ENCODE measurements around the gene CCDC177. TPM values are rescaled to one million over a fixed set of nuclear protein-coding genes. Genes with fewer than 3 reads are reported as not detected.
"Not testable (repeated sequence)": the region's sequence is repeated elsewhere in the genome, so short reads cannot be mapped to it uniquely, and the experiment has no call there.

The CCDC177 gene
- total RNA-seq, 1 experiment from 2014 or later = not detected

DNA sequence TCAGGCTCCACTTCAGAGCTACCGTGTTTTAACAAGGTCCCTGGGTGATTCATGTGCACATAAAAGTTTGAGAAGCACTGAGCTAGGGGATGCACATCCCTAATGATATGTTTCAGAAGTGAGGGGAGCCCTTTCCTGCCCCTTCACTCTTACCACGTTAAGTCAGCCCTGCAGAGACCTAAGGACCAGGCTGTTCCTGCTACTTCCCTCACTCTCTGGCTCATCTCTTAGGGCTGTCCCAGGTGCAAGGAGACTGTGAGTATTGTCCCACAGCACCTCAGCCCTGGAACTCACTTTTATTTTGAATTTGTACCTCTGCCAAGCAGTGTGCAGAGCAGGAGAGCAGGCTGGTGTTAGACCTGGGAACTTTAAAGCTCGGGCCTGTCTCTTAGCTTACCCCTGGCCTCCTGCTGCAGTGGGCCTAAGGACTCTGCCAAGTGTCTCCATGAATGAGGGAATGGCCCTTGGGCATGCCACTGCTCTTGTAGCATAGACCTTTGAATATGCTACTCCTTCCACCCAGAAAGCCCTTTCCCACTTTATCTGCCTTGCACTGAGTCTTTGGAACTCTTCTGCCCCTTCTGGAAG lies 25.7 kb upstream of the CCDC177 start:
- DNase-seq (ENCODE audit: low read depth) = no peak

DNA sequence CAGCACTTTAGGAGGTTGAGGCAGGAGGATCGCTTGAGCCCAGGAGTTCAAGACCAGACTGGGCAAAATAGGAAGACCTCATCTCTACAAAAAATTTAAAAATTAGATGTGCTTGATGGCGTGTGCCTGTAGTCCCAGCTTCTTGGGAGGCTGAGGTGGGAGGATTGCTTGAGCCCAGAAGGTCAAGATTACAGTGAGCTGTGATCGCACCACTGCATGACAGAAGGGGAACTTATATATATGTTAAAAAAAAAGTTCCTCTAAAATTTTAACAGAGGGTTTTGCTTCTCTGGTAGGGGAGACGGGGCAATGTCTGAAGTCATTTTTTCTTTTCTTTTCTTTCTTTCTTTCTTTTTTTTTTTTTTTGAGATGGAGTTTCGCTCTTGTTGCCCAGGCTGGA lies 24.8 kb upstream of the CCDC177 start:
- DNase-seq (ENCODE audit: low read depth) = not testable (repeated sequence)

DNA sequence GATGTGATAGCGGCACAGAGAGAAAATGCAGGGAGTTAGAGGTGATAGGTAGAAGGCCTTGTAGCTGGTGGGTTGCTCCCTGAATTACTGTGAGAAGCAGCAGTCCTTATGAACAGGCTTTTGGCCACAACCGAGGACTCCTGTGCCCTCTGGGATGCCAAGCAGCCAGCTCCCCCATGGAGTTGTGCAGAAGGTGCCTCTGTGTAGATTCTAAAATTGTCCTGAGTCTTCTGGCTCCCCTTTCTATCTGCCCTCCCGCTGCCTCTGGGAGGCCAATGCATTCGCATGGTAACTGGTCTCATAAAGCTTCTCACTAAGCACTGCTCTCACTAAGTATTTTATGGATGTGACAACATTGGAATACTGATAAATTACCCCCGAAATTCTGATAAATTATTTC lies 20.7 kb upstream of the CCDC177 start:
- no peak for DNase-seq (ENCODE audit: low read depth)

DNA sequence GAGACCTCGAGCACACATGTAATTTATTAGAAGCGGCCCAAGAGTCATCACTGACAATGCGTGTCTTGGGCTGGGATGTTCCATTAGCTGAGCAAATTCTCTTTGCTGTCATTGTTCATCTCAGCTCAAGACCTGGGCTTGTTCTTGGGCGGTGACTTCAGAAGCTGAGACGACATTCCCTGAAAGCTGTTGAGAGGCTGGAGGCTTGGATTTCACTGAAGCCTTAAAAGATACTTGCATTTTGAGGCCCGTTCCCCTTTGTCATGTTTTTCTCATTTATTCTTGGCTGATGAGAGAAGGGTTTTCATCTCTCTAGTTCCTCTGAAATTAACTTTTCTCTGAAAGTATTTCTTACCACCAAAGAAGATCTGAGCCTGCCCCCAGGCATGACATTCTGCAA lies 20.2 kb upstream of the CCDC177 start:
- no peak for DNase-seq (ENCODE audit: low read depth)

DNA sequence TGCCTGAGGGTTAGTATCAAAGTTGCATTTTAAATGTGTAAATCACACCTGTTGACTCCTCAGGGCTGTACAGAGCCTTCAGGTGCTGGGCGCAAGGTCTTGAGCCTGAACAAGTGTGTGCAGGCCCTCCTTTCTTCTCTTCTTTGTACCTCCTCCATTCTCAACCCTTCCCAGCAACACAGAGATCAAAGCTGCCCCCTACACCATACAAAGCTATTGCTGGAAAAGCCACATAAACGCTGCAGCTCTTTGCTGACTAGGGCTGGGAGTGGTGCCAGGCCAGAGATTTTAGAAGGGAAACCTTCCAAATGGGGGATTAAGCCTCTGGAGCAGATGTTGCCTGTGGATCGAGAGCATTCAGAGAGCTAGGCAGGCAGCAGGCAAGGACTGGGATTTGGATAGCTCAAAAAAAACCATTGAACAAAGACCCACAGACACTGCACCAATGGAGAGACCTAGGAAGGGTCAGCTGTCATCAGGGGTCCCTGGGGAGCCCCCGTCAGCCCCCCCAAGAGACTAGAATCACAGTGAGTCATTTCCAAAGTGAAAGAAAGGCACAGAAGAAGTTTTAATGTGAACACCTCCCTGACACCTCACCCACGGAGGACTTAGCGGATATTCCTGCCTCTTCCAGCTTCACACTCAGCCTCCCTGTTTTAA lies 18.5 kb upstream of the CCDC177 start:
- DNase-seq (ENCODE audit: low read depth) = no peak

DNA sequence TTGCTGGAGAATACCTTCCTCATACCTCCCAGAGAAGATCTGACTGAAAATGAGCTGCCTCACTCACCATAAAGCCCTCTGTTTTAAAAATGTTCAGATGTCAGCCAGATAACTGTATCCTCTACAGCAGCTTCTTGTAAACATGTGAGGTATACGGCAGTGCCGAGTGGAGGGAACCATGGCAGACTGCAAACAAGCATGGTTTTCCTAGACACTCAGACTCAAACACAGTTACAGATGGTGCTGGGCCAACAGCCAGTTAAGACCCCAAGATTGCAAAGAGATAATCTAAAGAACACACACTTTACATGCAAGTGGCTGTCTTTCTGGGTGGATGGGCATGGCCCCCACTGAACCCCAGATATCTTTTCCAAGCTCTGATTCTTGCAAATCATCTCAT lies 16.6 kb upstream of the CCDC177 start:
- no peak for DNase-seq (ENCODE audit: low read depth)

DNA sequence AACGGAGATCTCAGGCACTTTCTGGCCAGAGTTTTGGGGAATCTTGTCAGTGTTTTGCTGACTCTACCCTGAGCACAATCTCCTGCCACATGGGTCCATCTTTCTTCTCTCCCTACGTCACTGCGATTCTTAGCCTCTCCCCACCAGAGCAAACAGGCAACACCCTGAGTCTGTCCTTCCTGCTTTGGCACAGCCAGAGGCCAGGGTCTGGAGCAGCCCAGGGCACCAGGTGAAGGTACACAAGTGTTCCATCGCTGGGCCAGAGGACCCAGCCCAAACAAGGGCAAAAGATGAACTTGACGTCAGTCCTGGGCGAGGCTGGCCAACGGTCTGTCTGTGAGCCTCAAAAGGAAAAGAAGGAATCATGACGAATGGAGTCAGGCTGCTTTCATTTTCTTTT lies 12.7 kb upstream of the CCDC177 start:
- DNase-seq (ENCODE audit: low read depth) = no peak

DNA sequence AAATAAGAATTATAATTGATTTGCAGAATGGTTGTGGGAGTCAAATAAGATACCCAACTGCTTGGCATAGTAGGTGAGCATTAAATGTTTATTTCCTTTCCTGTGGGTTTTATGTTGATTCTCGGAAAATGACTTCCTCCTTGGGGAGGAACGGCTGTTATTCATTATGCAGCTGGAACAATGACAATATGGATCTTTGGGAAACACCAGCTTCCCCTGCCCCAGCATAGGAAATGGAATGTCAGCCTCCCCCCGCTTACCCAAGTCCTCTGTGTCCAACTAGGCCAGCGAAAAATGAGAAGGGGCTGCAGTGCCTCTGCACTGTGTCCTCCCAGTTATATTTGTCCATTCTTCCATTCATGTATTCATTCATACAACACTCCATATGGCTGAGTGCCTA lies 11.7 kb upstream of the CCDC177 start:
- DNase-seq (ENCODE audit: low read depth) = no peak

DNA sequence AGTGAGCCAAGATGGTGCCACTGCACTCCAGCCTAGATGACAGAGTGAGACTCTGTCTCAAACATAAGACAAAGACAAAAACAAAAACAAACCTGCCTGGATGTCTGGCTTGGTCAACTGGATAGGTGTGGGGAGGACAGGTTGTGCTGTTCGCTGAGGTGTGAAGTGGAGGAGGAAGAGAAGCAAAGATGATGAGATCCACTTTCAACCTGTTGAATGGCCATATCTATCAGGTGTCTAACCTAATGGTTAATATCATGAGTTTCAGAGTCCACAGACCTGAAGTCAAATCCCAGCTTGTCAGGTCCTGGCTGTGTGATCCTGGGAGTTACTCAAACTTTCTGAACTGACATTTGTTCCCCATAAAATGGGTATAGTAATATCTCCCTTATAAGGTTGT lies 9.7 kb upstream of the CCDC177 start:
- no peak for DNase-seq (ENCODE audit: low read depth)

DNA sequence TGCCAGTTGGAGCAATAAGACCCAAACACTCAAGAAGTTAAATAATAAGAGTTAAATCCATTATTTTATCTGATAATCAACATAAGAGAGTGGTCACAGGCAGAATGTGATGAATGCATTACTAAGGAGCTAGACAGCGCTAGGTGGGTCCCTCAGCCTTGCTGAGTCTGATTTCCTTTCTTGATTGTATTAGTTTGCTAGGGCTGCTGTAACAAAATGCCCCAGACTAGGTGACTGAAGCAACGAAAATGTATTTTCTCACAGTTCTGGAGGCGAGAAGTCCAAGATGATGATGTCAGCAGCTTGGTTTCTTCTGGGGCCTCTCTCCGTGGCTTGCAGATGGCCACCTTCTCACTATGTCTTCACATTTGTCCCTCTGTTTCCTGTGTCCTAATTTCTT lies 8.2 kb upstream of the CCDC177 start:
- no peak for DNase-seq (ENCODE audit: low read depth)

DNA sequence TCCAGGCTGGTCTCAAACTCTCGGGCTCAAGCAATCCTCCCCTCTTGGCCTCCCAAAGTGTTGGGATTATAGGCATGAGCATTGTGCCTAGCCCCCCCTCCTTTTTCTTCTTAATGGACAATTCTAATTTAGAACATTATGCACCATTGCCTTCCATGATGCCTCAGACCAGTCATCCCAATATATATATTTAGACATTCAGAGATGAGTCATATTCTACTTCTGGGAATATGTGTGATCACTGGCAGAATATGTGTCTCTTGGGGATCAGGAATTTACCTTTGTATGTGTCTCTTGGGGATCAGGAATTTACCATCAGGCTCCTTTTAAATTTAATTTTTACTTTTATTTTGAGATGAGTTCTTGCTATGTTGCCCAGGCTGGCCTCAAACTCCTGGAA lies 7.5 kb upstream of the CCDC177 start:
- peak; percentile 22 for DNase-seq (ENCODE audit: low read depth)

DNA sequence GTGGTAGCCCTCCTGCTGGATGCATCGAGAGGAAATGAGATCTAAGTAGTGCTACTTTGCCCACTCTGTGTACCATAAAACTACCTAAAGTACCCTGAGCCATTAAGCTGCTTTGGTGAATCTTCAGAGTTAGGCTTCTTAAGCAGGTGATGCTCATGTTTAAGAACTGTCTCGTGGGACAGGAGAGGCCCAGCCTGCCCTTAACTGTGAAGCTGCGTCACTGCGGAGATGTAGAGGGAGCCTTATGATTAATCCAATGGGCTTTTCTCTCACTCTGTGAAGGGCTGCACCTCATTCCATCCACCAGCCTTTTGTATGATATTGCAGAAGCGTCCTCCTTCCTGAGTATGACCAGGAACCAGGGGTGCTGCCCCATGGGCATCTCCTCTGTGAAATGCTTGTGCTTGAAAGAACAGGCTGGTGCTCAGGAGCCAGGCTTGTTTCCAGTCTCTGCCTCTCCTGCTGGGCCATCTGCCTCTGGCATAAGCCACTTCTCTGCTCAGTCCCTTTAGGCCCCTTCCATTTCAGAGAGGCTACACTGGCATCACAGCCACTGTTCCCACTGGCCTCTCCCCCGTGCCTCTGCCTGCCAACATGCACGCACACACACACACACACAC lies 6.8 kb upstream of the CCDC177 start:
- DNase-seq (ENCODE audit: low read depth) = no peak

DNA sequence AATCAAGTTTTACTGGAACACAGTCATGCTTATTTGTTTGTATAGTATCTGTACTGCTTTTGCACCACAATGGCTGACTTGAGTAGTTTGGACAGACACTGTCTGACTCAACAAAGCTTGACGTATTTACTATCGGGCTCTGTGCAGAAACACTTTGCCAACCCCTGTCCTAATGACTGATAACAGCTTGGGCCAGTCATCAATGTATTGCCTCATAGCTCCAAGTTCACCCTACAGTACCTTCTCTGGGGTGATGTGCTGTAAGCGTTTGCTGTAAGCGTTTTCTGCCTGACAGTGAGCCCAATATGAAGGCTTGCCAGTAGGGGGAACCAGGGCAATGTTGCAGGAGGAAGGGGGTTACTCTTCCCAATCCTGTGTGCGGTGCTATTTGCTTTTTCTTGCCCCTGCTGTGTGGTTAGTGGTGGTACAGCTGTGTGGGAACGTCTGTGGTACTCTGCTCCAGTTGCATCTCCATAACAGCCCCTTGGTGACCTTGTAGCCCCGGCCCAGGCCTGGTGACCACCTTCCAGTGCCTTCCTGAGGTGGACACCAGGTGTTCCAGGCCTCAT lies 5.4 kb upstream of the CCDC177 start:
- peak; percentile 59 for DNase-seq (ENCODE audit: low read depth)

DNA sequence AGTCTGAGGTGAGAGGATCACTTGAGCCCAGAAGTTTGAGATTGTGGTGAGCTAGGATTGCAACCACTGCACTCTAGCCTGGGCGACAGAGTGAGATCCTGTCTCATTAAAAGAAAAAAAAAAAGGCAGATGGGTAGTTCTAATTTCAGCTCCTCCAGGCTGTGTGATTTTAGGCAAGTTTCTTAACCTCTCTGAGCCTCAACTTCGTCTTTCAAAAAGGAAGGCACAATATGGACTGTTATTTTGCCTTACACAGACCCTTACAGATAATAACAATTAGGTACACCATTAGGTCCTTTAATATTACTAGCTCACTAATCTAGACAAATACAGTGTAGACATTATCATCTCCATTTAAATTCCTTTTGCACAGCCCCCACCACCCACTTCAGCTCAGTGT lies 4.8 kb upstream of the CCDC177 start:
- DNase-seq (ENCODE audit: low read depth) = no peak

DNA sequence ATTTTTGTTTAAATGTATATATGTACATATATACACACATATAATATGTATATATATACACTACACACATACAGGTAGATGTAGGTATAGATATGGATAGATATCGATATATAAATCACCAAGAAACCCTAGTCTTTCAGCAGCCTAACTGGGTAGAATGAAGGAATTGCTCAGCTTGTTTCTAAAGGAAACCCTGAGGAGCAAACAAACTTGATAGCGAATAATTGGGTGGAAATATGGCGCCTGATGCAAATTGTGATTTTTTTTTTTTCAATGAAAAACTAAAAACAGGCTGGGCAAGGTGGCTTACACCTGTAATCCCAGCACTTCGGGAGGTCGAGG lies 254 bp upstream of the CCDC177 start:
- DNase-seq (ENCODE audit: low read depth) = no peak

DNA sequence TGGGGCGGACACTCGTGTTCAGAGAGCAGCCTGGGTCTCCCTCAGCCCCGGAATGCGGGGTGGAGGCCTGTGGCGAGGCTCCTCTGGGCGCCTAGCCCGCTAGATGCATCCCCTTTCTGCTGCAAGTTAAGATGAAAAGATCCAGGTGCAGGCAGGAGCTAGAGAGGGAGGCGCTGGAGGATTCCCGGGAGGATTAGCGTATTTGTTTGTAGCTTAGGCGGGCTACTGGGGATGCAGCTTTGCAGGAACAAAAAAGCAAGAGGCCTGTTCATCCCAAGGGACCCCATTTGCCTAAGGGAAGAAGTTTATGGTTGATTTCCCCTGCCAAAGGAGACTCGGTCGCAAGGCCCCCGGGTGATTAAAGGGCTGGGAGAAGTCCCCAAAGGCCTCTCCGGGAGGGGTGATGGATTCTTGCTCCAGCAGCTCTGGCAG lies 824 bp downstream of the CCDC177 start:
- no peak for DNase-seq (ENCODE audit: low read depth)

DNA sequence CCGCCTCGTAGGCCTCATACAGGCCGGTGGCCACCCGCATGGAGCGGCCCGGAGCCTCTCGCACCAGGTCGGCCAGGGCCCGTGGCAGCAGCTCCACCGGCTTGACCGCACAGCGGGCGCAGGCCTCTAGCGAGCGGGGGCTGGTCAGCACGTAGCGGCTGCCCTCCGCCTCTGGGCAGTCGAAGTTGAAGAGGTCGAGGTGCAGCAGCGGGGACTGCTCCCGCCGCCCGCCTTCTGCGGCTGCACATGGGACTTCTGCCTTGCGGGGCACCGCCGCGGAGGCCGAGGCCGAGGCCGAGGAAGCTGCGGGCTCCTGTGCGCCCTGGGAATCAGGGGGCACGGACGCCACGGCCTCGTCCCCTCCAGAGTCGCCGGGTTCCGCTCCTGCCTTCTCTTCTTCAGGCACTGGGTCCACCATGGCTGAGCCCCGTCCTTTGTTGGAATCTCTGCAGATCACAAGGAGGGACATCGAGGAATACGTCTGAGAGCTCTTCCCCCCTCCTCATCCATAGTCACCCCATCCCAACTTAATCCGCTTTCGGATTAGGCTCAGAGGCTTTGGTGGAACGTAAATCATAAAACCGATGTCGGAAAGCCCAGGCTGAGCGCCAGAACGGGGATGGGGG lies 1.4 kb downstream of the CCDC177 start:
- DNase-seq (ENCODE audit: low read depth) = no peak

DNA sequence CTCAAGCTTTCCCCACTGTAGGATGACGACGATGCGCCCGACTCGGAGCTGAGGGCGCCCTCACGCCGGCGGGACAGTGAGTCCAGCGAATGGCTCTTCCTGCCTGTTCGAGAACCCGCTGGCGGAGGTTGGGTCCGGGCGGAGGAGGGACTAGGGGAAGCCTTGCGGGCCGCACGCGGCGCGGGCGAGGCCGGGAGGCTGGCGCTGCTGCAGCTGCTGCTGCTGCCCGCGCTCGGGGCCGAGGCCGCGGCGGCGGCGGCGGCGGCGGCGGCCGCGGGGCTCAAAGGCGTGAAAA lies 1.9 kb downstream of the CCDC177 start:
- DNase-seq (ENCODE audit: low read depth) = no peak

DNA sequence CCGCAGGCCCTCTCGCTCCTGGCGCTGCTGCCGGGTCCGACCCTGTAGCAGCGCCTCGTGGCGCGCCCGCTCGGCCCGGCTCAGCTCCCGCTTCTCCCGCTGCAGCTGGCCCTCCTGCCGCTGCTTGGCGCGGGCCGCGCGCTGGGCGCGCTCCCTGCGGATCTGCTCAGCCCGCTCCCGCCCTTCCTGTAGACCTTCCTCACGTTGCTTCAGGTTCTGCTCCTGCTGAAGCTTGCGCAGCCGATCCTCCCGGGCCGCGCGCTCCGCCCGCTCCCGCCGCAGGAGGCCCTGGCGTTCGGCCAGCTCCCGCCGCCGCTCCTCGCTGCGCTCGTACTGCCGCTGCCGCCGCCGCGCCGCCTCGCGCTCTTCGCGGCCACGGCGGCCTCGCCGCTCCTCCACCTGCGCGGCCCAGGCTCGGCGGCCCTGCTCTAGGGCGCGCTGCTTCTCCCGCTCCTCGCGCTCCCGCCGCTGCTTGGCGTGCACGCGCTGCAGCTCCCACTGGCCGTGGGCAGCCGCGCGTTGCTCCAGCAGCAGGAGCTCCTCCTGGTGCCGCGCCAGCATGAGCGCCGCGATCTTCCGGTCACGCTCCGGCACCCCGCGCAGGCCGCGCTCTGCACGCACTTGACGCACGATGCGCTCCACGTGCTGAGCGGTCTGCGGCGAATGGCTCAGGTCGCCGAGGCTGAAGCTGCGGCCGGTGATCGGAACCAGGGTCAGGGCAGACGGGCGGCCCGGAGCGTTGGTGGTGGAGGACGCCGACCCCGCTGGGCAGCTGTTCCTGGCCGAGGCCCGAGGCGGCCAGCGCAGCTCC lies 2.4 kb downstream of the CCDC177 start:
- no peak for DNase-seq (ENCODE audit: low read depth)

DNA sequence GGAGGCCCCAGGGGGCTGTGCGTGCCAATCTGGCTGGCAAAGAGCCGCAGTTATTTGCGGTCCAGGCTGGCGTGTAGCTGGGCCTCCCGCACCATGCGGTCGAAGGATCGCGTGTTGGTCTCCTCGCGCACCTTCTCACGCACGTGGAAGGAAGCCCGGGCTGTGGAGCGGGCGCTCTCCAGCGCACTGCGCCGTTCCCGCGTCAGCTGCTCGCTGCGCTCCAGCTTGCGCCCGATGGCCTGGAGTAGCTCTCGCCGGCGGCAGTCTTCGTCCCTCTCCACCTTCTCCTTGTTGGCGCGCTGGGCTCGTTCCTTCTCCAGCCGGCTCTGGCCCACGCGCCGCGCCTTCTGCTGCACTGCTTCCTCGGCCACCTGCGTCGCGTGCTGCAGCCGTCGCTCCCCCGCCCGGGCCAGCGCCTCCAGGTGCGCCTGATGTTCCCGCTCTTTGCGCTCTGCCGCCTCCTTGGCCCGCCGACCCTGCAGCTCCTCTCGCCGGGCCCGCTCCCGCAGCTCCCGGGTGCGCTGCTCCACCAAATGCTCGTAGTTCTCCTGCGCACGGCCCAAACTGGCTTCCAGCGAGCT lies 3.1 kb downstream of the CCDC177 start:
- DNase-seq (ENCODE audit: low read depth) = no peak

DNA sequence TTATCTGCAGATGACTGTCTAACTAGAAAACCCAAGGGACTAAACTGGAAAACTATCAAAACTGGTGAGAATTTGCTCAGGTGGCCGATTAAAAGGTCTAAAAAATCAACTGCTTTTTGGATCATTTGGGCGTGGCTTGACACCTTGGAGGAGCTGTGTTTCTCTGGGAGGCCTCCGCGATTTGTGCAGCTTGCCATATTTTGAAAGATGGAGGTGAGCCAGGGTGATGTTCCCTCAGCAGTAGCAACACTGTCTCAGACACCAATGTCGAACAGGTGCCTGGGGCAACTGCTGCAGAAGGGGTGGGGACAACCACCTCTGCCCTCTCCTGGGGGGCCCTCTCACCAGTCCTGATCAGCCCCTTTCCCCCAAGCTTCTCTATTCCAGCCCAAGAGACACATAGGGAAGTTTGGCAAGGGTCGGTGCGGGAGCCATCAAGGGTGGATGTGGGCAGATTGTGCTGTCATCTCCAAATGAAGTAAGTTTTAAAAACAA lies 3.8 kb downstream of the CCDC177 start:
- no peak for DNase-seq (ENCODE audit: low read depth)
